Esophagus mucosa (tissue), 1 donor: Measurements from ENCODE around the gene OR6C2. TPM values are rescaled to one million over a fixed set of nuclear protein-coding genes. Genes with fewer than 3 reads are reported as not detected.
A peak's percentile ranks its signal among the peaks of the same experiment; 100 is the strongest.
"Not testable (repeated sequence)": the region's sequence is repeated elsewhere in the genome, so short reads cannot be mapped to it uniquely, and the experiment has no call there.

Experiments used
- ATAC-seq: fragments of 200-7000 bp; cut with Tn5 transposase; one replicate; pipeline ENCODE4 v1.9.1; 2020
- total RNA-seq: library from RNA; stranded (reverse); gene quantifications from one replicate; pipeline ENCODE4 v1.2.4, GENCODE V29; 2023
- donor health status: DM: yes; HTN: yes; CAD: no.

Gene OR6C2
- total RNA-seq, result 0.12 TPM

DNA sequence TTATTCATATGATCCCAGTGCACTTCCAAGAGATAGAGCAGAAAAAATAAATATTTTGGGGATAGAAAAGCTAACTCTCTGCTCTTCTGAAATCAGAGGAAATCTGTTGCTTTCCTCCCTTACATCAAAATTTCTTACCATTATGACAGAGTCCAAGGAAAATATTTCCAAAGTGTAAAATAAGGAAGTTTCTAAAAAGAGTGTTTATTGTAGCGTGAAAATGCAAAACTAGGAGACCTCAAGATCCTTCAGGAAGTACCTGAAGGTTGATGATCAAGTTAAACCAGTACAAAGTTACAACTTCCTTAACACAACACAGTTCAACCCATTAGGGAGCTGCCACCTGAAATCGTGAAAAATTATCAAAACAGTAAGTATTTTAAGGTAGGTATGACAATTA, at the start of gene OR6C2:
Gene OR6C2, plus strand, starts transcription at position 301 of the 400 bp plus-strand sequence. CDS start 8,138 bp downstream, outside the sequence.
- ATAC-seq, result no peak

DNA sequence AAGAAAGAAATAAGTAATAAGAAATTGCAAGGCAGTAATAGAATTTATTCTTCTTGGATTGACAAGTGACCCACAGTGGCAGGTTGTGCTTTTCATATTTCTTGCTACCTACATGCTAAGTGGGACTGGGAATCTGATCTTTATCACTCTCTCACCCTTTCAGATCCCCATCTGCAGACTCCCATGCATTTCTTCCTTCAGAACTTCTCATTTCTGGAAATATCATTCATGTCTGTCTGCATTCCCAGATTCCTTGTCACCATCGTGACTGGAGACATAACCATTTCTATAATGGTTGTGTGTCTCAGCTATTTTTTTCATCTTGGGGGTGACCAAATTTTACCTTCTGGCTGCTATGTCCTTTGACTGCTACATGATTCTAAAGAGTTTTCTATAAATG, 47.5 kb upstream of the OR6C2 start:
- ATAC-seq, result no peak

DNA sequence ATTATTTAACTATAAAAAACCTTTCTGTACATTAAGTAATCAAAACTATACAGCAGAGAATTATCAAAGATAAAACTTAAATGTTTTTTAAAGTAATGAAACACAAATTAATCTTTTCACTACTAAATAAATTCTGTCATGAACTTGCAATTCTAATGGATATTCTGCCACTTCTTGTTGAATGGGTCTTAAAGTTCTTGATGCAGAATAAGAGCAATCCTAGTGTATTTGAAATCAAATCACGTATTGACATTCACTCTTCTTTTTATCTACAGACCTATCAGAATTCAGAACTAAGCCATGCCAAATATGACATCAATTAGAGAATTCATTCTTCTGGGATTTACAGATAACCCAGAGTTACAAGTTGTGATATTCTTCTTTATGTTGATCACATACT, 43.6 kb upstream of the OR6C2 start, which contains the start of gene OR6C65:
Gene OR6C65, plus strand, starts transcription at position 301 of the 400 bp plus-strand sequence. Its CDS starts 0 bp downstream, at position 301.
- no peak for ATAC-seq

DNA sequence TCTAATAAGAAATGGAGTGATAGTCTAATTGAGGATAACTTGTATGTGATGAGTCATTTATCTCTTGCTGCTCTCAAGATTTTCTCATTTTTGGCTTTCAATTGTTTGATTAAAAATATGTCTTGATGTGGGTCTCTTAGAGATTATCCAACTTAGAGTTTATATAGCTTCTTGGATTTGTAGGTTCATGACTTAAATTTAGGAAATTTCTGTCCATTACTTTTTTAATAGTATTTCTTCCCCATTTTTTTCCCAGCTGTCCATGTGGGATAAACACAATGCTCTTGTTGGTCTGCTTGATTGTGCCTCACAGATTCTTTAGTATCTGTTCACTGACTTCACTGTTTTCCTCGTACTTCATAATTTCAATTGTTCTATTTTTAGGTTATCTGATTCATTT, 36.0 kb upstream of the OR6C2 start:
- ATAC-seq, result no peak

DNA sequence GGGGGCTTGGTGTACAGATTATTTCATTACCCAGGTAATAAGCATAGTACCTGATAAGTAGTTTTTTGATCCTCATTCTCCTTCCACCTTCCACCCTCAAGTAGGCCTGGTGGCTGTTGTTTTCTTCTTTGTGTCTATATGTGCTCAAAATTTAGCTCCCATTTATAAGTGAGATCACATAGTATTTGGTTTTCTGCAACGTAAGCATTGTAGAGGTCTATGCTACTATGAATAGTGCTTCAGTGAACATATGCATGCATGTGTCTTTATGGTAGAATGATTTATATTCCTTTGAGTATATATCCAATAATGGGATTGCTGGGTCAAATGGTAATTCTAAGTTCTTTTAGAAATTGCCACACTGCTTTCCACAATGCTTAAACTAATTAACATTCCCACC, 34.7 kb upstream of the OR6C2 start:
- not testable (repeated sequence) for ATAC-seq

DNA sequence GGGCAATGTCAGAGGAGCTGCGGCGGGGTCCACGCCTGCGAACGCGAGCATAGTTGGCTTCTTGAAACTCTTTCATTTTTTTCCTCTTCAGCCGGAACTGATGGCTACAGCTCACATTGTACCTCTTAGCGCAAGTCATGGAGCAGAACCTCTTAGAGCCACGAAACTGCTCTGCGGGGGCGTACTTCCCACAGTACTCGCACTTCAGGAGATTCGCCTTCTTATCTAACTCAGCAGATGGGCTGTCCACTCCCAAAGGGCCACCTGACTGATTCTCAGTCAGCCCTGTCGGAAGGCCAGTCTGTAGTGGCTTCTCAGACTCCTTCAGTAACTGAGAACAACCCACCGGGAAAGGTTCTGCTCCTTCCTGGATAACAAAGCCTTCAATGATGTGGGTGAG, 31.7 kb upstream of the OR6C2 start:
- not testable (repeated sequence) for ATAC-seq

DNA sequence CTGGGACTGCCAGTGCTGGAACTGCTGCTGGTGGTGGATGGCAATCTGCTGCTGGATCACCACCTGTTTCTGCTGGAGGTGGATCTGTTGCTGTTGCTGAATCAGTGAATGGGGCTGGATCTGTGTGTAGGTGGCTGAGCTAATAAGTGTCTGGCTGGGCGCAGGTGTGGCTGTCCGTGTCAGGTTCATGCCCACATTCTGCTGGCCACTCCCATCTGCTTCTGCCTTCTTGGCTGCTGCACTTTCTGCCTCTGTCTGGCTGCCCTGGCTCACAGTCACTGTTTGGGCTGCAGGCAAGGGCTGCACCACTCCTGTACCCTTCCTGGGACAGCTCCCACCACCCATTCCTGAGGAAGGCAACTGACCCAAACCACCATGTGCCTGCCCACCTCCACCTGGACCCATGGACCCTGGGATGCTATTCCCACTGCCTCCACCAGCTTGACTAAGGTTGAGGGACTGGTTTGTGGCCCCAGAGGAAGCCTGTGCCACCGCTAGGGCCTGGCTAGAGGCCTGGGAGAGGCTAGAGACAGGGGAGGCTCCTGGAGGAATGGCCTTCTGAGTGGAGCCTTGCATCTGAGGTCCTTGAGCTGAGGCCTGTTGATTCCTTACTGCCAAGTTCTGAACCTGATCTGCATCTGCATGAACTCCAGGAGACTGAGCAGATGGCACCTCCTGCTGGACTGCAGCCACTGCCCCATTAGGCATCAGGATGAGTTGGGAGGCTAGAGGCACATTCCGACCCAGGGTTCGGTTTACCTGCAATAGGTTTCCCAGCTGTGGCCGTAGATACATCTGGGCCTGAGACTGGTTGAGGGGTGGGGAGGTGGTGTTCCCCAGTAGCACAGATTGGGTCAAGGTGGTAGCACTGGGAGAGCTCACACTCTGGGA, 30.1 kb upstream of the OR6C2 start:
- peak; percentile 69 for ATAC-seq

DNA sequence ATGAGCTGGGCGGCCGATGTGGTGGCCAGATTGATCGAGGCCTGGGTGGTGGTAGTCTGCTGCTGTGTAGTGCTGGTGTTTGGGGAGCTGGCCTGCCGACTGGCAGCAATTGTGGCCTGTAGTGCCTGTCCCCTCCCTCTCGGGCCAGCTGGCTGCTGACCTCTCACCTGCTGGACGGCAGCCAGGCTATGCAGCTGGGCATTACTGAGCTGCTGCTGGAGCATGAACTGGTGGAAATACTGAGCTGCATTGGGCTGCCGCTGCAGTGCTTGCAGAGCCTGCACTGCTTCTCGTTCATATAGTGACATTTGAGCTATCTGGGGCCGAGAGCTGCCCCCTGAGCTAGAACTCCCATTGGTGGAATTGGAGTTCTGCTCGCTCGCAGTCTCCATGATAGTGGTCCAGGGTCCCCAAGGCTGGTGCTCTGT, 29.5 kb upstream of the OR6C2 start:
- ATAC-seq, result not testable (repeated sequence)

DNA sequence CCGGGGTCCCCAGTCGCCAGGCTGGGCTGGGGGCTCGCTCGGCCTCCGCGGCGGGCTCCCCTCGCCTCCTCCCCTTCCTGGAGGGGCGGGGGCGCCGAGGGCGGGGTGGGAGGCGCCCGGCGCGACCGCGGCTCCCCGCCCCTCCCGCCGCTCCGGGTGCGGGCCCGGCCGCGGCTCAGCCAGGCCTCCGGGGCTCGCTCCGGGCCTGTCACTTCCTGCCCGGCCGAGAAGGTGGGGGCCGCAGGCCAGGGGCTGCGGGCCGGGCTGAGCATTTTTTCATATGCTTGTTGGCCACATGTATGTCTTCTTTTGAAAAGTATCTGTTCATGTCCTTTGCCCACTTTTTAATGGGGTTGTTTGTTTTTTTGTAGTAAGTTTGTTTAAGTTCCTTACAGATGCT, 29.0 kb upstream of the OR6C2 start:
- ATAC-seq, result peak; percentile 74

DNA sequence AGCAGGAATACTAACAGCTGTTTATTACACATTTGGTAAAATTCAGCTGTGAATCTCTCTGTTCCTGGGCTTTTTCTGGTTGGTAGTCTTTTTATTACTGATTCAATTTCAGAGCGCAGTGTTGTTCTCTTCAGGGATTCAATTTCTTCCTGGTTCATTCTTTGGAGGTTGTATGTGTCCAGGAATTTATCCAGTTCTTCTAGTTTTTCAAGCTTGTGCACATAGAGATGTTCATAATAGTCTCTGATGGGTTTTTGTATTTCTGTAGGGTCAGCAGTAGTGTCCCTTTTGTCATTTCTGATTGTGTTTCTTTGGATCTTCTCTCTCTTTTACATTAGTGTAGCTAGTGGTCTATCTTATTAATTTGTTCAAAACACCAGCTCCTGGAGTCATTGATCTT, 26.9 kb upstream of the OR6C2 start:
- ATAC-seq, result no peak

DNA sequence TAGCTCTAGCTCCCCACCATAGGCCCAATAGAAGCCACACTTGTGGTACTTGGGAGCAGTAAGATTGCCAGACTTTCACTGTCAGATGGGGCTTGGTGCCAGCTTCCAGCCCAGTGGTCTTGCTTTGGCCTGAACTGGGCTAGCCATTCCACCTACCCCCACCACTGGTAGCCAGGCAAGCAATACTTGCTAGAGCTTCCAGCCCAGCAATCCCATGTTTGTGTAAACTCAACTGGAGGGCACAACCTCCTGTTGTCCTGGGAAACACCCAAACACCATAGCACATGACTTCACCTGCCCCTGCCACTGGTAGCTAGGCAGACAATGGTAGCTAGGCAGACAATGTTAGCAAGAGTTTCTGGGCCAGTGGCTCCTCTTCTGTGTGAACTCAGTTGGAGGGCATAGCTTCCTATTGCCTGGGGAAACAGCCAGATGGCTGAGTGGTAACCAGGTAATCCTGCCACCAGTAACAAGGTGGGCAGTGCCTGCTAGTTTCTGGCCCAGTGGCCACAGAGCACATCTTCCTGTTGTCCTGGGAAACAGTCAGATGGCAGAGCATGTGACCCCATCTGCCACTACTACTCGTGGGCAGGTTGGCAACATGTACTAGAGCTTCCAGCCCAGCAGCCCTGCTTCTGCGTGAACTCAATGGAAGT, 23.4 kb upstream of the OR6C2 start:
- no peak for ATAC-seq

DNA sequence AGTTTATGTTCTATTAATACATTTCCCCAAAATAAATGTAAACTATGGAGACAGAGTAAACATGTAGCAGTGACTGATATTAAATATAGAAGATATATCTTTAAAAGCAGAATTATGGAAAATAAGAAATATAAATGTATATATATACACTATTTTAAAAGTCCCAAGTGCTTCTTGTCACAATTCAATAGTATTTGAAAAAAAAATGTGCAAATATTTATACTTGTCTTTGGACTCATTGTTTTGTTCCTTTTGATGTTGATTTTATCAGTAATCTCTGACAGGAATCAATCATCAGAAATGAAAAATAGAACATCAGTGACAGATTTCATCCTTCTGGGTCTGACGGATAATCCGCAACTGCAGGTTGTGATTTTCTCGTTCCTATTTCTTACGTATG, 17.9 kb upstream of the OR6C2 start, which contains the start of gene OR6C76:
Gene OR6C76, plus strand, starts transcription at position 301 of the 400 bp plus-strand sequence. Its CDS starts 0 bp downstream, at position 301.
- ATAC-seq, result no peak

DNA sequence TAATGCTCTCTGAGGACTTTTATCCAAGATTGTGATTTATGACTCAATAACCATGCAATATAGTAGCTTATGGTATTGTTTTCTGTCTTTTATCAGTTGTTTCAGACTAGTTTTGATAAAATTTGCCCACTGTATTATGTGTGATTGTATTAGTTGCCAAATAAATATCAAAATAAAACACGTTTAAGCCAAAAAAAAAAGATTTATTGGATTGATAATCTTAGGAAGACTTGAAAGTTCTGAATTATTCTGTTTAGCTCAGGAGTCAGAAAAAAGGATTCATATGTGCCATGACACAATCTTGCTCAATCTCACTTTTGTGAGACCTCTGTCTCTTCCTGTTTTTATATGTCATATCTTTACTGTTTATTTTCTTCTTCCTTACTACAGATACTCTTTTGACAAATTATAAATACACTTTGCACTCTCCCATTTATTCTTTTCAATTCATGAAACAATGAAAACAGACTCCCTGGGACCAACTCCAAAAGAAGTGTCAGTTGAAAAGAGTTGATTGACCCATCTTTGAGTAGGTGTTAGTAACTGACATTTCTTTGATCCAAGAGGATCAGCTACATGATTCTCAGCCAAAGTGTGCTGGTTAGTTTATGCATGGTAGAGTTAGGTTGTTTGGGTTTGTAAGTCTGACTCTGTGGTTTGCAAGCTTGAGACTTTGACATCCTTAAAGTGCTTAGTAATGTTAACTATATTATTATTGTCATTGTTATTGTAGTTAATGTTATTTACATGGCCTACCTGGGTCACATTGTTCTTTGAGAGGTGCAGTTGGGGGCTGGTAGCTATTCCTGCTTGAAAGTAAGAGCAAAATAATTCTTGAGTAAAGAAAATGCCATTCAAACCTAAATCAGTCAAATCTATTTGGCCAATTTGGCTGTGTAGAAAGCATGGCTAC, 15.3 kb upstream of the OR6C2 start:
- no peak for ATAC-seq

DNA sequence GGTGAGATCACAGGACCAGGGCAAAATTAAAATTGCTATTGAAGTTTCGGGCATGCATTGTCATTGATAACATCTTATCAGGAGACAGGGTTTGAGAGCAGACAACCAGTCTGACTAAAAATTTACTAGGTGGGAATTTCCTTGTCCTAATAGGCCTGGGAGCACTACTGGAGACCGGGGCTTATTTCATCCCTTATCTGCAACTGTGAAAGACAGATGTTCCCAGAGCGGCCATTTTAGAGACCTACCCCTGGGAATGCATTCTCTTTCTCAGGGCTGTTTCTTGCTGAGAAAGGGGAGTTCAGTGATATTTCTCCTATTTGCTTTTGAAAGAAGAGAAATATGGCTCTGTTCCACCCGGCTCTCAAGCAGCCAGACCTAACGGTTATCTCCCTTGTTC, 2.6 kb upstream of the OR6C2 start:
- ATAC-seq, result not testable (repeated sequence)

DNA sequence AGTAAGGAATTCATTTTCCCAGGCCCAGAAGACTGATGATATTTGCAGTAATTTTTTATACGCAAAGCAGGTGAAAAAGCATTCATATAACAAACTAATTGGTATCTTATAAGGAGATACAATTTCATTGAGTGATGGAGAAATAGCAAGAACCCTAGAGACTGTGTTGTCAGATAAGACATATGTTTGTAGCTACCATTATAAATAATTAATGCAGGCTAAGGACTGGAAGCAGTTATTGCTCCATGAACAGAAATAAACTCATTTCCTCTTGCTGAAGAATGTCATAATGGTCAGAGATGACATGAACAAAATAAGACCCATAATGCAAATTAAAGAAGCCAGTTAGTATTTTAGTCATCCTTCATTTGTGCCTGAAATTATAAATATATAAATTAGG, 1.5 kb downstream of the OR6C2 start:
- ATAC-seq, result no peak

DNA sequence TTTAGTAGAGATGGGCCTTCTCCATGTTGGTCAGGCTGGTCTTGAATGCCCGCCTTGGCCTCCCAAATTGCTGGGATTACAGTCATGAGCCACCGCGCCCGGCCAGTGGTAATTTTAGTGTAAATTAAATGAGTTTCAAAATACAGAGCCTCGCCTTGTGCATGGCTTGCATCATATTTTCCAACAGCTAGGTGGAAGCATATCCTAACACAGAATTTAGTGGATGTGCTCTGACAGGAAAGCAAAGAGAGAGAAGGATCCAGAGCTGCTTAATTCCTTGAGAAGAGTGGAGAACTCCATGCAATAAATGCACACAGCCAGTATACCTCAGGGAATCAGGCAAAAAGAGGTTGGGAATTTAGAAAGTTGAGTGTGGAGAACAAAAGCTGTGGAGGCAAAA, 2.5 kb downstream of the OR6C2 start:
- no peak for ATAC-seq

DNA sequence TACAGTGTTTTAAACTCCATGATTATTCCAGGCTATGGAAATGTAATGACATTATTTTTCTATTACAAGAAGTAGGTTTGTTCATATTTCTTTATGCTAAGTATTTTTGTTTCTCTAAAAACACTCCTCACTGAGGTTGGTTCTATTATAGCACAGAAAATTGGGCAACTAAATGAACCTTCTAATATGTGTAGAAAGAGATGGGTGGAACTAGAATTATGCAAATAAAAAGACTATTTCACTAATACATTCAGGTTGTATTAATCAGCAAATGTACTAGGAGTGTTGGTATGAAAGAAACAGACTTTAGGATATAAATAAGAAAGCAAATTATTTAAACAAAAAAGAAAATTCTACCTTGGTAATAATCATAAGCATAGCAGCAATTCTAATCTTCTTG, 4.9 kb downstream of the OR6C2 start:
- ATAC-seq, result no peak

DNA sequence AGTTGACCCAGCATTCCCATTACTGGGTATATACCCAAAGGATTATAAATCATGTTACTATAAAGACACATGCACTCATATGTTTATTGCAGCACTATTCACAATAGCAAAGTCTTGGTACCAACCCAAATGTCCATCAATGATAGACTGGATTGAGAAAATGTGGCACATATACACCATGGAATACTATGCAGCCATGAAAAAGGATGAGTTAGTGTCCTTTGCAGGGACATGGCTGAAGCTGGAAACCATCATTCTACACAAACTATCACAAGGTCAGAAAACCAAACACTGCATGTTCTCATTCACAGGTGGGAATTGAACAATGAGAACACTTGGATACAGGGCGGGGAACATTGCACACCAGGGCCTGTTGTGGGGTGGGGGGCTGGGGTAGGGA, 21.1 kb downstream of the OR6C2 start:
- not testable (repeated sequence) for ATAC-seq

DNA sequence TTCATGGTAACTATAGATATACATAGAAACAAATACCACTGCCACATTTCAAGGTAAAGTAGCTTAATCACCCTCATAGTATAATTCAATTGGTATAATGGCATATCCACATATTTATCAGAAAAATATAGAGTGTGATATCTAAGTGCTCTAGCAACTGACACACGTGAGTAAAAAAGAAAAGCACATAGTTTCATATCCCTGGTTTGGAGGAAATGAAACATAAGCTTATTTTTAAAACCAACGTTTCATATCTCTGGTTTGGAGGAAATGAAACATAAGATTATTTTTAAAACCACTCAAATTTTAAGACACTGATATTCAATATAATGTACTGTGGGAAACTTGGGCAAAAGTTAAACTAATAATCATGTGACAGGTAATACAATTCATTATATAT, 24.0 kb downstream of the OR6C2 start:
- ATAC-seq, result no peak

DNA sequence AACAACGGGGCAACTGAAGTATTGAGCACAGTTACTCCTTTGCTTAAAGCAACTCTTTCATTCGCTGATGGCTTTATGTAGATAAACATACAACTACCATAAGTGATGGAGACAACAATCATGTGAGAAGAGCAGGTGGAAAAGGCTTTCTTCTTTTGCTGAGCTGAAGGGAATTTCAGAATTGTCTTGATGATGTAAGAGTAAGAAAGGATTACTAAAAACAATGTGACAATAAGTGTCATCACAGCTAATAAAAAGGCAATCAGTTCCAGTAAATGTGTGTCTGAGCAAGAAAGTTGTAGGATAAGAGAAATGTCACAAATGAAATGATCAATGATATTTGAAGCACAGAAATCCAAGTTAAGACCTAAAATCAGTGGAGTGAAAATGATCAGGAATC, 25.4 kb downstream of the OR6C2 start:
- ATAC-seq, result no peak

DNA sequence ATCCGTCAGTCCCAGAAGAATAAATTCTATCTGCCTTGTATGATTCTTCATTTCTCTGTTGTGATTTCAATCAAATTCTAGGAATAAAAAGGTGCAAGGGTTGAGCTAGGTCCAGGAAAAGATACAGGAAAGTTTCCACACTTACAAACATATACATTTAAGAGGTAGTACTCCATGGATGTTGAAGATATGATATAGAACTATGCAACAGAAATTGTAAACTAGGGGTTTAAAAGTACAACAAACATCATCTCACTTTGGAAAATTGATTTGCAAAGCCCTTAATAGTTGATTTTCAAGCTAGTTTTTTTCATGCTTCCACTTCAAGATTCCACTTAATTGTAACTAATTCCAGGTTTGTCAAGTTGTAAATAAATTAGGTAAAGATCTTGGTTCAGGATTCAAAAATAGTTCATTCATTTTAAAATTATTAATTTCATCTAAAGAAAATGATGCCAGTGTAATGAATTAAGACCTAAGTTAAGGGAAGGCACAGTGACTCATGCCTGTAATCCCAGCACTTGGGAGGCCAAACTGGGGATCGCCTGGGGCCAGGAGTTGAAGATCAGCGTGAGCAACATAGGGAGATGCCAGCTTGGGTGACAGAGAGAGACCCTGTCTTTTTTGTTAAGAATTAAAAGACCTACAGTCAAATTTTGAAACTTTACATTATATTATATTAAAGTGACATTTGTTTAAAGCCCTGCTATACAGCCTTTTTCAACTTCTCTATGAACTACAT, 26.4 kb downstream of the OR6C2 start, which contains the start of gene OR6C70:
Gene OR6C70, minus strand, starts transcription at position 51 of the 742 bp plus-strand sequence. Its CDS starts 0 bp downstream, at position 51.
- no peak for ATAC-seq

DNA sequence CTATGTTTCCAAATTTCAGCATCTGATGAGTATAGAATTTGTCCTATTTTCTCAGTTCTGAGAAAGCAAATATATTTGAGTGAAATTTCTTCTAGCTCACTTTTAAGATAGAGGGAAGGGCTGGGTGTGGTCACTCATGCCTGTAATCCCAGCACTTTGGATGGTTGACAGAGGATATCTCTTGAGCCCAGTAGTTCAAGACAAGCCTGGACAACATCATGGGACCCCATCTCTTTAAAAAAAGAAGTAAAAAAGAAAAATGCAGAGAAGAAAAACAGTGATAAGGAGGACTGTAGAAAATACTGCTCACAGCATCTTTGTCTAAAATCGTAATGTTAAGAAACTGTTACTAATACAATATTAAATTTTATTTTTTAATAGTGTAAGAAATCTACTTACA, 28.4 kb downstream of the OR6C2 start:
- ATAC-seq, result no peak
